Transverse colon (tissue), 4 donors: ENCODE measurements around the gene KRT3. TPM values are rescaled to one million over a fixed set of nuclear protein-coding genes. Genes with fewer than 3 reads are reported as not detected.

Experiments
- DNase-seq: peaks from one replicate; pipeline ENCODE4 v3.0.0-alpha.2; 2019
- H3K27ac ChIP-seq, 4 donors: fragments of 200-600 bp; sonication (generic); 2 replicates each; pipeline ENCODE4 v1.5.1; 2016 to 2018; ENCODE audit warnings: inconsistent platforms in 4 of 4
- H3K27me3 ChIP-seq: fragments of 200-600 bp; sonication (generic); 2 replicates; pipeline ENCODE4 v1.5.1; 2017; ENCODE audit warnings: inconsistent platforms
- H3K36me3 ChIP-seq, 4 donors: fragments of 200-600 bp; sonication (generic); 2 replicates each; pipeline ENCODE4 v1.5.1; 2017 to 2019; ENCODE audit warnings: inconsistent platforms in 4 of 4
- H3K4me1 ChIP-seq, 4 donors: fragments of 200-600 bp; sonication (generic); 2 replicates each; pipeline ENCODE4 v1.5.1; 2017 to 2020; ENCODE audit warnings: inconsistent platforms in 4 of 4
- H3K4me3 ChIP-seq, 4 donors: fragments of 200-600 bp; sonication (generic); 1 replicate in 1 of 4; 2 replicates in 3 of 4; pipeline versions ENCODE4 v1.5.1 to v1.6.1; 2017 to 2019; ENCODE audit warnings: inconsistent platforms in 4 of 4
- H3K9me3 ChIP-seq, 2 donors: fragments of 200-600 bp; sonication (generic); 2 replicates each; pipeline ENCODE4 v1.5.1; 2017 to 2019; ENCODE audit warnings: inconsistent platforms in 2 of 2
- EP300 ChIP-seq: sonication (generic); formaldehyde crosslinking; IDR thresholded peaks from one replicate; pipeline ENCODE4 v1.6.1; 2017; ENCODE audit warnings: antibody characterized with exemption, low read depth
- POLR2A ChIP-seq: fragments of 450-650 bp; IDR thresholded peaks from one replicate; pipeline ENCODE4 v1.6.1; 2016; ENCODE audit warnings: antibody characterized with exemption, mild to moderate bottlenecking, moderate library complexity
- POLR2AphosphoS5 ChIP-seq, 3 donors: sonication (generic); formaldehyde crosslinking; IDR thresholded peaks; one replicate each; pipeline ENCODE4 v1.6.1; 2016; ENCODE audit warnings: antibody characterized with exemption in 3 of 3
- WGBS, 2 donors: methylation state at CpG; one replicate each; pipeline ENCODE4 v1.1.5; 2018; ENCODE audit warnings: low coverage in 1 of 2; 5-methylcytosine and 5-hydroxymethylcytosine counted together
- in situ Hi-C, 4 donors: fragments of 200-750 bp; cut with MboI; loops; one replicate each; pipeline versions ENCODE4 v1.15.0 to v1.15.1; 2017; ENCODE audit warnings: low sequenced_read_pairs in 3 of 4, low pct_ligation_motif_present in 1 of 4, low pct_unique_long_range_greater_than_20kb in 1 of 4
- intact Hi-C: fragments of 100-400 bp; cut with DNase I; formaldehyde crosslinking; loops from one replicate; pipeline ENCODE4 v1.15.1; 2023; ENCODE audit warnings: low total_unique reads
- total RNA-seq, 4 donors: library from RNA; depleted of rRNA; stranded (reverse); fragments of >200 nt; gene quantifications; one replicate each; pipeline ENCODE4 v1.1.0, GENCODE V29; 2016
- TF ChIP-seq, protein P1 (sequence below), 5 experiments: fragments of 200-600 bp in 3 of 5; fragments of 450-650 bp in 2 of 5; sonication (generic) in 3 of 5; IDR thresholded peaks; 1 replicate in 2 of 5; 2 replicates in 3 of 5; pipeline ENCODE4 v1.5.1; 2016 to 2017; ENCODE audit warnings: antibody characterized with exemption in 5 of 5, inconsistent platforms in 3 of 5, mild to moderate bottlenecking in 2 of 5, moderate library complexity in 1 of 5

KRT3 gene
- total RNA-seq, 4 donors from 2014 or later, result not detected

DNA sequence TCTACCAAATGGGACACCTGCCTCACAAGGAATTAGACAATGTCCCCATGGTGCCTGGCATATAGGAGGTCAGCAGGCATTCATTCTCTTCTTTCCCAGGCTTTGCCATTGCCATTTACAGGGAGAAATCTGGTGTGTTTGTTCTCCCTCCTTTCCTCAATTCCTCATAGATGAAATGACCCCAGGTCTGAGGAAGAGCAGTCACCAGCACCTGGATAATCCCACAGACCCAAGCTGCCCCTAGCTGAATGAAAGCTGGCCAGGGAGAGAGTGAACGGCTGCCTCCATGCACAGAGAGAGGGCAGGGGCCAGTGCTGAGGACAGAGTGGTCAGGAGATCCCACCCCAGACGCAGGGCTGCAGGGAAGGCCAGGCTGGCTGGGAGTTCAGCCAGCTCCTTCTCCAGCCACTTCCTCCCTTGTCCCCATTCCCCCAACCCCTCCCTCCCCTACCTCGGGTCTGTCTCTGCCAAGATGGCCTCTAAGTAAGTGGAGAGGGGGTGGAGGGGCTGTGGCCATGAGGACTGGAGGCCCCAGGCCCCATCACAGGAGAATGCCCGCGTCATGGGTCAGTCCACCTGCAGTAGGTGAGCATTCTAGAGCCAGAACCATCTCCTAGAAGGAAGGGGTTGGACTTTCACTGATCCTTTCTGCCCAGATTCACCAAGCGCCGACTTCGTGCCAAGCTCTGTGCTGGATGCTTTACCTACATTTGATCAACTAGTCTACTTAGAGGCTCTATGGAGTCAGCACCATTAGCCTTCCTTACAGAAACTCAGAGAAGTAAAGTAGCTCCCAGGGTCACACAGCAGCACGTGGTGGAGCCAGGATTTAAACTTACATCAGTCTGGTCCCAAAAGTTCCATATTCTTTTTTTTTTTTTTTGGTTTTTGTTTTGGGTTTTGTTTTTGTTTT lies 20.0 kb upstream of the KRT3 start:
- H3K27ac ChIP-seq, result no peak overlapping the region
- in situ Hi-C loops, result no loop called here

DNA sequence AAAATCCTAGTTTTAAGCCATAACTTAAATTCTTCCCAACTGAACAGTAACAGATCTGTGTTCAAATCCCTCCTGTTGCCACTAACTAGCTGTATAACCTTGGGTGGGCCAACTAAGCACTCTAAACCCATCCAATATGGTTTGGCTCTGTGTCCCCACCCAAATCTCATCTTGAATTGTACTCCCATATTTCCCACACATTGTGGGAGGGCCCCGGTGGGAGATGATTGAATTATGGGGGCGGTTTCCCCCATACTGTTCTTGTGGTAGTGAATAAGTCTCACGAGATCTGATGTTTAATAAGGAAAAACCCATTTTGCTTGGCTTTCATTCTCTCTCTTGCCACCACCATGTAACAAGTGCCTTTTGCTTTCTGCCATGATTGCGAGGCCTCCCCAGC lies 19.2 kb upstream of the KRT3 start:
- no peak overlapping the region for H3K27ac ChIP-seq
- 81 to 91% methylated on average over 4 of the region's 4 CpGs for WGBS, 2 donors
- H3K4me3 ChIP-seq, result no peak overlapping the region
- no peaks in the 10 kb centered on the region for H3K9me3 ChIP-seq
- H3K36me3 ChIP-seq, result no peaks in the 10 kb centered on the region
- in situ Hi-C loops, result no loop called here
- no peak for DNase-seq
- intact Hi-C loops, result no loop called here
- H3K27me3 ChIP-seq, result peaks cover 10% of the 10 kb centered on the region
- no peaks in the 10 kb centered on the region for H3K4me1 ChIP-seq
- TF ChIP-seq POLR2AphosphoS5 (IDR thresholded peaks at IDR 0.05) (no peak), EP300 (no peak), POLR2A (no peak)
- TF ChIP-seq, protein P1, sequence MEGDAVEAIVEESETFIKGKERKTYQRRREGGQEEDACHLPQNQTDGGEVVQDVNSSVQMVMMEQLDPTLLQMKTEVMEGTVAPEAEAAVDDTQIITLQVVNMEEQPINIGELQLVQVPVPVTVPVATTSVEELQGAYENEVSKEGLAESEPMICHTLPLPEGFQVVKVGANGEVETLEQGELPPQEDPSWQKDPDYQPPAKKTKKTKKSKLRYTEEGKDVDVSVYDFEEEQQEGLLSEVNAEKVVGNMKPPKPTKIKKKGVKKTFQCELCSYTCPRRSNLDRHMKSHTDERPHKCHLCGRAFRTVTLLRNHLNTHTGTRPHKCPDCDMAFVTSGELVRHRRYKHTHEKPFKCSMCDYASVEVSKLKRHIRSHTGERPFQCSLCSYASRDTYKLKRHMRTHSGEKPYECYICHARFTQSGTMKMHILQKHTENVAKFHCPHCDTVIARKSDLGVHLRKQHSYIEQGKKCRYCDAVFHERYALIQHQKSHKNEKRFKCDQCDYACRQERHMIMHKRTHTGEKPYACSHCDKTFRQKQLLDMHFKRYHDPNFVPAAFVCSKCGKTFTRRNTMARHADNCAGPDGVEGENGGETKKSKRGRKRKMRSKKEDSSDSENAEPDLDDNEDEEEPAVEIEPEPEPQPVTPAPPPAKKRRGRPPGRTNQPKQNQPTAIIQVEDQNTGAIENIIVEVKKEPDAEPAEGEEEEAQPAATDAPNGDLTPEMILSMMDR (IDR thresholded peaks at IDR 0.05), result no peak

More for the DNA sequence above, 20.0 kb upstream of the KRT3 start:
- H3K36me3 ChIP-seq, result no peaks in the 10 kb centered on the region
- no peaks in the 10 kb centered on the region for H3K9me3 ChIP-seq
- no peak overlapping the region for H3K4me3 ChIP-seq
- WGBS, 2 donors, result 74 to 100% methylated on average over 5 to 9 of the region's 9 CpGs
- H3K27me3 ChIP-seq, result peaks cover 10% of the 10 kb centered on the region
- intact Hi-C loops, result no loop called here
- H3K4me1 ChIP-seq, result no peaks in the 10 kb centered on the region
- TF ChIP-seq EP300, result no peak
- no peak for DNase-seq

DNA sequence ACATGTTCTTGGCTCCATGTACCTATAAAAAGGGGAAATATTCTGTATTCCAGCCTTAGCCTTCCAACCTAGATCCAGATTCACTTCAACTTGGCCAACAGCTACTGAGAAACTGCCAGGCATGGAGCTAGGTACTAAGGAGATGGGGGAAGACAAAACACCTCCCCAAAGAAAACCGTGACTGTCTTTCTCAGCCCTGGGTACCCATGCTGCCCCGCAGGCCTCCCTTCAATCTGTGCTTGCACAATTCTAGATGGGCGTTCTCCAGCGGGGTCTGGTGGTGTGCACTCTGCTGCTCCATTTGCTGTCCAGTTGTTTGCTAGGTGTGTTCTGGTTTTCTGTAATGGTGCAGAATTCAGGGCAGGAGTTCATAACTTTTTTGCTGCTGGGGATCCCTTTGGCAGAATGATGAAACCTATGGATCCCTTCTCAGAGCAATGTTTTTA lies 18.8 kb upstream of the KRT3 start:
- WGBS, 2 donors, result 88% methylated on average over 4 of the region's 4 CpGs; no CpG with 5 or more reads in 1 of the 2 donors
- no peak for DNase-seq
- Histone ChIP-seq H3K36me3 (no peaks in the 10 kb centered on the region), H3K9me3 (no peaks in the 10 kb centered on the region), H3K27ac (no peak overlapping the region), H3K27me3 (peaks cover 10% of the 10 kb centered on the region), H3K4me3 (no peak overlapping the region), H3K4me1 (no peaks in the 10 kb centered on the region)
- intact Hi-C loops, result no loop called here
- no peak for TF ChIP-seq POLR2A
- in situ Hi-C loops, result no loop called here

DNA sequence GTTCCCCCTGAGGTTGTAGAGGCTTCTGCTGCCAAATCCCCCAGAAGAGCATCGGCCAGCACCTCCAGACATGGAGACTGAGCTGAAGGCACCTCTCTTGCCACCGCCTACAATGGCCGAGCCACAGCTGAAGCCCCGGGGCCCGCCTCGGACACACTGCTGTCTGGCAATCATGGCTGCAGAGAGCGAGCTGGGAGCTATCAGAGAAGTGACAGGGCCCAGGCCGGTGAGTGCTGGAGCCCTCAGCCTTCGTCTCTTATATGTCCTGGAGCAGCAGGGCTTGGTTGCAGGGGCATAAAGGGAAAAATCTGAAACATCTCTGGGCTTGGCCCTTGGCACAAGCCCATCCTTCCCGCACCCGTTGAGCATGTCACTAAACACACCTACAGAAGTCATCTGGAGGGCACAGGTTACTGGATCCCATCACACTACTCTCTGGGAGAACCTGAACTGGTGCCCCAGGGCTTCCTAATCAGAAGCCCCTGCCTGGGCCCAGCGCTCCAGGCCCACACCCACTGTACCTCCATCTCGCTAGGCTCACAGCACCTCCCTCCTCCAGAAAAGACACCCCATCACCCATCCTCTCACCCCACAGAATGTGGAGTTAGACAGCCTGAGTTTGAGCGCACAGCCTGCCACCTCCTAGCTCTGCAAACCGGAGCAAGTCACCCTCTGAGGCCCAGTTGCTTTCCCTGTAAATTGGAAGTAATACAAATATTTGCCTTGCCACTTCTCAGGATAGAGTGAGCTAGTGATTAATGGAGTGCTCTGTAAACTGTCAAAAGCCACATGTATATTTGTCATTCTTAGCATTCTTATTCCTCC lies 18.2 kb upstream of the KRT3 start, which contains the start of gene KRT4:
Gene KRT4 (minus strand): TSS at position 232 of the 825 bp plus-strand sequence. CDS start 58 bp downstream, at position 174.
- WGBS, 2 donors, result 75 to 100% methylated on average over 1 to 15 of the region's 15 CpGs
- Histone ChIP-seq H3K36me3 (no peaks in the 10 kb centered on the region), H3K4me1 (no peaks in the 10 kb centered on the region), H3K27ac (no peak within 1 kb of the TSS), H3K4me3 (no peak within 1 kb of the TSS), H3K27me3 (peaks cover 10% of the 10 kb centered on the region), H3K9me3 (no peaks in the 10 kb centered on the region)
- DNase-seq, result no peak
- TF ChIP-seq, protein P1 (IDR thresholded peaks at IDR 0.05), result no peak
- intact Hi-C loops (no loop called here), in situ Hi-C loops (no loop called here)

DNA sequence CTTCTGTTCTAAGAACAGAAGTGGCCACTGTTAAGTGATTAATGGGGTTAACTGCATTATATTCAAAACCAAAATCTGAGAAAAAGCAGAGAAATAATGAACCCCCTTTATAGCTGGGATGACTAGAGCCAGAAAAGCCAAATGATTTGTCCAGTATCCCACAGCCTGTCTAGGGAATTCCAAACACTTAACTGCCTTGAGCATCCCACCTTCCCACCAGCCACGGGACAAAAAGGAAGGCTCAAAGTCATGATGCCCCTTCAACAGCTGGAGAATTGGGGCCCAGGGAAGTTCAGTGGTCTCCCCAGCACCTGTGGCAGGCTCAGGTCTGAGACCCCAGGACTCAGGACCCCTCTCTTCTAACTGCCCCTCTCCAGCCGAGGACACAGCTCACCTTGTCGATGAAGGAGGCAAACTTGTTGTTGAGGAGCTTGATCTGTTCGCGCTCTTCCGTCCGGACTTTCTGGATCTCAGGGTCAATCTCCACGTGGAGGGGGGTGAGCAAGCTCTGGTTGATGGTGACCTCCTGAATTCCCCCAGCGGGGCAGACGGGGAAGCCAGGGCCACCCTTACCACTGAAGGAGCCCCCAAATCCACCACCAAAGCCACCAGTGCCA lies 17.4 kb upstream of the KRT3 start:
- no peaks in the 10 kb centered on the region for H3K4me1 ChIP-seq
- no peak for DNase-seq
- H3K27ac ChIP-seq, result no peak overlapping the region
- TF ChIP-seq POLR2AphosphoS5 (IDR thresholded peaks at IDR 0.05), result no peak
- no peak for TF ChIP-seq POLR2A
- no peak for TF ChIP-seq EP300
- TF ChIP-seq, protein P1 (IDR thresholded peaks at IDR 0.05), result no peak
- in situ Hi-C loops (no loop called here), intact Hi-C loops (no loop called here)
- H3K9me3 ChIP-seq, result no peaks in the 10 kb centered on the region
- H3K36me3 ChIP-seq, result no peaks in the 10 kb centered on the region
- peaks cover 6% of the 10 kb centered on the region for H3K27me3 ChIP-seq
- WGBS, 2 donors, result 86 to 93% methylated on average over 1 to 10 of the region's 10 CpGs
- H3K4me3 ChIP-seq, result no peak overlapping the region
